Bone marrow (tissue), 2 donors: ENCODE measurements around the gene BEAN1.

ENCODE experiments used
- DNase-seq, 2 donors: peaks; one replicate each; lab custom pipeline; 2025; lab: John Stamatoyannopoulos, UW

Gene BEAN1

GRCh38 chr16:66427036-66427860, at the start of gene BEAN1:
BEAN1 (plus strand) TSS chr16:66427295; CDS start chr16:66437677, 10,382 bp downstream.
- no peak for DNase-seq

GRCh38 chr16:66377324-66377723, 49.8 kb upstream of the BEAN1 start:
- DNase-seq = no peak

- no peak for DNase-seq
These were observed 48.1 kb upstream of the BEAN1 start for GRCh38 chr16:66378741-66379570.

- DNase-seq = no peak
These were observed 47.5 kb upstream of the BEAN1 start for GRCh38 chr16:66379571-66379941.

- no peak for DNase-seq
These were observed 46.7 kb upstream of the BEAN1 start for GRCh38 chr16:66380421-66380820.

- DNase-seq = no peak
These were observed 45.4 kb upstream of the BEAN1 start for GRCh38 chr16:66381585-66382170.

- no peak for DNase-seq
These were observed 44.7 kb upstream of the BEAN1 start for GRCh38 chr16:66382171-66382965.

- no peak for DNase-seq
These were observed 44.2 kb upstream of the BEAN1 start for GRCh38 chr16:66382966-66383299.

- no peak for DNase-seq
These were observed 43.5 kb upstream of the BEAN1 start for GRCh38 chr16:66383551-66383950.

- no peak for DNase-seq
These were observed 41.7 kb upstream of the BEAN1 start for GRCh38 chr16:66385415-66385814.

- DNase-seq = no peak
These were observed 40.2 kb upstream of the BEAN1 start for GRCh38 chr16:66386629-66387622.

GRCh38 chr16:66387817-66388332, 39.2 kb upstream of the BEAN1 start:
- DNase-seq = no peak

- DNase-seq = no peak
These were observed 38.5 kb upstream of the BEAN1 start for GRCh38 chr16:66388350-66389139.

GRCh38 chr16:66389256-66390176, 37.6 kb upstream of the BEAN1 start:
- no peak for DNase-seq

GRCh38 chr16:66390346-66391108, 36.6 kb upstream of the BEAN1 start:
- no peak for DNase-seq

- DNase-seq = no peak
These were observed 35.1 kb upstream of the BEAN1 start for GRCh38 chr16:66391726-66392670.
